ENCODE data around the gene MPDZ.

The MPDZ gene

DNA sequence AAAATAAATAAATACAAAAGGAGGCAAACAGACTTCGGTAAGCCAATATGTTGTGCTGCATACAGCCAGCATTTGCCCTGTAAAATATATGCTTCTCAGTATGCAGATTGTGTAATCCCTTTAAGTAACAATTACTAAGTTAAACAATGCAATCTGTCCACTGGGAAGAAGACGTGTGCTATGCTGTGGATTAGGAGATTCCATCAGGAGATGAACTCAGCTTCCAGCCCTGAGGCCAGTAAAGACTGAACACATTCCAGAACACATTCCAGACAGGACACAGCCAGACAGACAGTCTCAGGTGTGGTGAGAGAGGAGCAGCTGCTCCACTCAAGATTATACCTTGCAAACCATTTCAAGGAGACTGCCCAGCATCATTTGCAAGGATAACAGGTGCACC, 97.8 kb downstream of the MPDZ start:
- DNase-seq = no peak

DNA sequence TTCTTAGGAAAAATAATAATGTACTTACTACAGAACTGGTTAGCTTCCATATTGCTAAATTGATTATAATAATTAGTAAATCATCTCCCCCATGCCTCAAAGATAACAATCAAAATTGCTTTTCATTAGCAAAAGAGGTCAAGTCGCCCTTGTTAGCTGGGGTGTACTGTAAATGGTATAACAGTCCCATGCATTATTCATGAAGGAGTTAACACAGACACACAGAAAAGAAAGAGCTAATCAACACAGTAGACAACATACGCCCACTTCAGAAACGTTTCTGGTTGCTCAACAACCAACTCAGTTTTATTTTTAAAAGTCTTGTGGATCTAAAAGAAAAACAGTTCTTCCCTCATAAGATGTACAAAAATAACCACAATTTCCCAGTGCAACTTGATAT, 100.2 kb downstream of the MPDZ start:
- DNase-seq = no peak

GRCh38 chr9:13175732-13176131, 103.8 kb downstream of the MPDZ start:
- DNase-seq = no peak

GRCh38 chr9:13174906-13175639, 104.4 kb downstream of the MPDZ start:
- DNase-seq = no peak

GRCh38 chr9:13173553-13173952, 105.9 kb downstream of the MPDZ start:
- DNase-seq = no peak

DNA sequence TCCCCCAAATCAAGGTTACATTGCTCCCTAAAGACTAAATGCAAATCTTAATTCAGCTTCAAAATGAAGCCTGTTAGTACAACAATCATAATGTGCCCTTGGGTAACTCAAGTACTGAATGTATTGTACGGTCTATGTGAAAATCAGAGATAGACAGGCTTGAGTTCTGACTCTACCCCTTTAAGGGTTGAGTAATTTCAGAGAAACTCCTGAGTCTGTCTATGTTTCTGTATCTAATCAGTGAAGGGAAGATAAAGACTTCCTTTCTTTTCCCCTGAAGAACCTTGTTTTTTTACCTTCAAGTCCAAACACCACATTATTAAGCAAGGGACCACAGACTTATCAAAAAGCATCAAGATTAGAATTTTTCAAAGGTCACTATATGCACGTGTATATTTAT, 108.2 kb downstream of the MPDZ start:
- DNase-seq = no peak

GRCh38 chr9:13166996-13167395, 112.5 kb downstream of the MPDZ start:
- DNase-seq = no peak

DNA sequence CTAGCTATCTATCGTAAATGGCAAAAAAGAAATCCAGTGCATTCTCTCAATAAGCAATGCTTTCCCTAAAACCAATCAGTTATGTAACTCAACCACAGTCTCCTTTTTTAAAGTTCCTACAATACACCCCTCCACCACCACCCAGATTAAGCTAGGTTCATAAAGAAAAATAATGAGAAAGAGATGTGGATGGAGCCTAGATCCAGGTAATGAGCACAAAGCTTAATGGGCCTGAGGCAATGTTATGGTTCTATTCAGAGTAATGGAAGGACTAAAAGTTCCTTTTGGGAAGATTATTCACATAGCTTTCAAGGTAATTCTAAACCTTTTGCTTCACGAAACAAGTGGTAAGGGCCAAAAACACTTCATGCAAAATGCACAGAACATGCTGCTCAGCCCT, 113.5 kb downstream of the MPDZ start:
- no peak for DNase-seq

DNA sequence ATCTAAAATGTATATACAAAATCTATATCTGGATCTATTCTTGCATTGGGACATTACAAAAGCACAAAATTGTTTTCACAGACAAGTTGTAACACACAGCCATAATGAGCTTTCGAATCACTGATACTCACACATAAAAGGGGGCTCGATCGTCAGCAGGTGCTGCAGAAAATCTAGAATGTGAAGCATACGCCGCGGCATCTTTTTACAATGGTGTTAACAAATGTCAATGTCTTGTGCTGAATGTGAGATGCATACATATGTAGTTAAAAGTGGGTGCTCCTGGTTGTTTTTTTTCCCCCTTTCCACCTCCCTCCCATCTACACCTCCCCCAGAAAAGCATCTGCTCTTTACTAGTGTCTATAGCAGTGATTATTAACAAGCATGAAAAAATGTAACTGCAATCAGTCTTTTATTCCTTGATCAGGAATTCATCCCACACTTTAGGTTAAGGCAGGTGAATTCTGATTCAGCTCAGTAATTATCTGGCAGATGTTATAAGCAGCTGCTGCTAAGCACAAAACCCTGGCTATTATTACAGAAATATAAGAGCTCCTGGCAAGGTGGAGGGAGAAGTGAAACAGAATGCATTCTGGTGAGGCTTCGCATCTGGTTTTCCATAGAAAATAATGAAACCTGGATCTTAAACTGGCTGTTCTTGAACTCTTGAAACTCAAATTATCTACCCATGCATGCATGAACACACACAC, 114.1 kb downstream of the MPDZ start:
- peak; percentile 76 for DNase-seq

DNA sequence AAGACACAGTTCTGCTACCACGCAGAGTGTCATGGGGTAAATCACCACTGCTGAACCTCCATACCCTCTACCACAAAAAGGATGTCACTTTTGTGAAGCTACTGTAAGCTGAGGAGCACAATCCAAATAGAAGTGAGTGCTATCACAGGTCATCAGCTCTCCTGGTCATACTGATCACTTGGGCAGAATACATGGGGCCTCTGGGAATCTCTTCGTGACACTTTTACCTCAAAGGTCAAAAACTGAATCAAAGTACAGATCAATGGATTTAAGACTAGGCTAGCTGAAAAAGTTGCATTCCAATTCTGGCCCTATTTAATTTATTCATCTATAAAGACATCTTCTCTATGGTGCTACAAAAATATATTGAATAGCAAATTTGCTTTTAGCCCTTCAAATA, 115.5 kb downstream of the MPDZ start:
- DNase-seq = no peak

- DNase-seq = no peak
Measured at GRCh38 chr9:13163287-13163686, 116.2 kb downstream of the MPDZ start.

DNA sequence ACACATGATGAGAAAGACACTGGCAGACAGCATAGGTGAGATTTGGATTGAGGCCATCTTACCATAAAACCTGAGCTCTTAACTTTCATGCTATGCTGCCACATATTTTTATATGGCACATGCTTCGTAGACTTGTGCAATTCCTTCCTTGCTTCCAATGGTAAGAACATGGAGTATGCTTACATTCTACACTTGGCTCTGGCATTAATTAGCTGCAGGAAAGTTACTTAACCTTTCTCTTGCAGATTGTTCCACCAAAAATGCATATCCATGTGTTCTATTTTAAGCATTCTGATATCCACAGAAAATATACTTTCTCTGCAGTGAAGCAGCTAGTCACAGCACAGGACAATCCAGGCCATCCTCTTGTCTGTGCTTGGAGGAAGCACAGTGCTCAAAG, 119.4 kb downstream of the MPDZ start:
- DNase-seq = no peak

DNA sequence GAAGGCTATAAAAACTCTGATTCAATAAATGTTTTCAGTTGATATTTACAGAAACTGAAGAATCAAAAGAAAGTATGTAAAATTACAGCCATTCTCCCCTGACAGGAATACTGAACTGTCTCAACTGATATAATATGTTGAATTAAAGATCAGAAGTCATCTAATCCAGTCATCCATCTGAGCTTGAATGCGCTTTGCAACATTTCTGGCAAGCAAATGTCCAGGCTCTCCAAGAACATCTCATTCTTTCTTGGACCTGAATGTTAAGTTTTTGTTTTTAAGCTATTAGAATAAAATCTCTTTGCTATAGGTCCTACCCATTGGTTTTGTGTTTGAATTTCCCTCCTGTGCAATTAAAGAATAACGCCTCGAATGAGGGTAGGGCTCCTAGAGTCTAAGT, 120.5 kb downstream of the MPDZ start:
- no peak for DNase-seq

GRCh38 chr9:13151489-13151888, 128.0 kb downstream of the MPDZ start:
- no peak for DNase-seq

DNA sequence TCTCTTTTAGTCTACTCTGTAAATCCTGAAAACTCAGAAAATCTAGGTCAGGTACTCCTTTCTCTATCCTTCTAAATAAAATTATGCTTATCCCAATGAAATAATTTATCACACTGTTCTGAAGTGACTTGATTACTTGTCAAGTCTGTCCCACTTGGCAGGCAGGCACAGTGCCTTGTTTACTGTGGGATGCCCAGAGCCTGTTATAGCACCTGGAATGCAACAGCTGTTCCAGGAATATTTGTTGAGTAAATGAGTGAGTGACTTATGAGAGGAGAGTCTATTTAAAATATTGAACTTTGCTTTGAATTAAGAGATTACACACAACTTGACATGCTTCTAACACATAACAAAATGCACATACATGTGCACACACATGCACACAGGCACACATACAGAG, 130.0 kb downstream of the MPDZ start:
- DNase-seq = no peak

DNA sequence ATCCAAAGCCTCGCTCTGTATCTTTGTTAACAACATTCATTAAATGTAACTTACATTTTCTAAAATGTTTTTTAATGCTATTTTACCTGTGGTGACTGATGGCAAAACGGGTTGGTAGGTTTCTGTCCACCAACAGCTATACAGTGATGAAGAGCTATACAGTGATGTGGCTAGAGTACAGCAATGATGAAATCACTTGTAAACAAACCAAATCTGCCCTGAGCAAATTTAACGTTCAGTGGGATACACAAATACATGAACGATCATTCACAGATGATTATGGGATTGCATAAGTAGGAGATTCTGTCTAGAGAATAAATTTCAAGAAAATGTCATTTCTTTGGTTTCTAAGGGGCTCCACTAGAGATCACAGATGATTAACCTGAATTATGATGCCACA, 132.7 kb downstream of the MPDZ start:
- DNase-seq = no peak

- DNase-seq = no peak
Measured at GRCh38 chr9:13145340-13145739, 134.2 kb downstream of the MPDZ start.

DNA sequence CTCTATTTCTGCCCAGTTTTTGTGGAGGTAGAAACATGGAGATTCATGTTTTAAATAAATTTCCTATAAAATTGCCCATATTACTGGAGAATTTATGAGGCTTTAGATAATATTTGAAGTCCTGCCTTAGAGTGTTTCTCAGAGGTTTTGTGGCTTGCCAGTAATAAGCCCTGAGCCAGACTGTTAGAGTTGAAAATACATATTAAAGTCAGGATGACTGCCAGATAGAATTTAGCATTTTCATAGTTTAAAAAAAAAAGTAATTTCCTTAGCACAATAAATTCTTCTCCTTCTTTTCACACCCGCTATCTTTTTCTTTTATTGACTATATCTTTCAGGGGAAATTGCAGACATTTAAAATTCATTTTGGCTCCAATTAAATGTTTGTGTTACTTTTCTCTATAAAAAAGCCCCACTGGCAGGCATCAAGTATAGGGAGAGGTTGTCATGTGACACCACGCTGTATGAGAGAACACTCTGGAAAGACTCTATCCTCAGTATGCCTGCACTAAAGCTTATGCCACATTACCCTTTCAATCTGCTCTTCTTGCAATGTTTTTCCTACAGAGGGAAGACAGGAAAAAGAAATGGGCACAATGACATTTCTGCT, 135.2 kb downstream of the MPDZ start:
- DNase-seq = no peak

DNA sequence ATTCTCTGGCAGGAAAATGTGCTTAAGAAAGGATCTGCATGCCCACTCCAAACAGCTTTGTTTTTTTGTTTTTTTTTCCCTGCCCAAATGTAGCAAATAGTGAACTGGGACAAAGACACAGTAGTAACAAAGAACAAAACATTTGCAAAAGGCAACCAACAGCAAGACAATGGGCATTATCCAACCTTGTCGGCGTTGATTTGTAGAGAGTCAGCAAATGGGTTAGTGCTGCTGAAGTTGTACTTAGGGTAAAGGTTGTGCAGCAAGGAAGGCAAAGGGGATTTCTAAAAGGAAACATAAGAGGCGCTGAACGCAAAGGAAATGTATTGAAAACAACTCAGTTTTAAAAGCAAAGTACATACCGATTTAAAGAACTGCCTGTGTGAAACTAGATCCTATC, 136.2 kb downstream of the MPDZ start:
- DNase-seq = no peak

DNA sequence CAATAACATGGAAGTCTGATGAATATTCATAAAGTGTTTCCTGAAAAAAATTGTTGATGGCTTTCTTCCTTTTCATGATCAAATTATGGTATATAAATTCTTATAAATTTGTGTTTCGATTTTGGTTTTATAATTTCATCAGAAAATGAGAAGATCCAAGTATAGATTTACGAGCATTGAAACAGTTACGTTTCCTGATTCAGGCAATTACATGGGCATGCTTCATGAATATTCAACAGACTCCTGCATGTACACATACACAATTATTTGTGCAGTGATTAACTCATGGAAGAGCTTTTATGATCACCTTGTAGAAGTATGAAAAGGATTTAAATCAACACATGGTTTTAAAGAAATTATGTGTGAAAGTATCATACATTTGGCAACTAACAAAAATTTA, 136.7 kb downstream of the MPDZ start:
- DNase-seq = no peak

GRCh38 chr9:13141629-13142028, 137.9 kb downstream of the MPDZ start:
- no peak for DNase-seq

DNA sequence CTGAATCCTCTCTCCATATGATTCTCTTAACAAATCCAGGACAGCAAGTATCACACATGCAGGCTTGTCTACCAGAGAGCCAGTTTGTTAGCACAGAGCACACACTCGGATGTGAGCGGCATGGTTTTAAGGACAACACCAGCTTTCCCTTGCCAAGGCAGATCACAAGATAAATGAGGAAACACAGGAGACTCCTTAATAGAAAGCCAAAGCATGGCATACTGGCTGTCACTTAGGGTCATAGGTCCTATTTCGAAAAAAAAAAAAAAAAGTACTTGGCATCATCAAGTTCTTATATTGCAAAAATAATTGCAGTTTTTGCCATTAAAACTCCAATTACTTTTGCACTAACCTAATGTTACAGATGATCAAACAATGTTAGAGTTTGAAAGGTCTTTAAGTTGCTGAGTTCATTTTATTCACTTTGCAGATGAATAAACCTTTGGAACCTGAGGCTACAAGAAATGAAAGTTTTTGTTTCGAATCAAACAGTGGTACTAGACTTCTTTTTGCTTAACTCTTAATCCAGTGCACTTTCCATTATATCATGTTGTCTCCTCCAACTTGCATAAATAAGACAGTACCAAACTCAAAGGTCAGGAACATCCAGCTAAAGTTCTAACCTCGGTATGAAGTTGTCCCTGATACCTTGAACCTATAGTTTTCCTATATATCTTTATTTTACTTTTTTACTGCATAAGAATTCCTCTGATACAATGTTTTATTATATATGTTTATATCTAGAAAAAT, 138.5 kb downstream of the MPDZ start:
- no peak for DNase-seq

DNA sequence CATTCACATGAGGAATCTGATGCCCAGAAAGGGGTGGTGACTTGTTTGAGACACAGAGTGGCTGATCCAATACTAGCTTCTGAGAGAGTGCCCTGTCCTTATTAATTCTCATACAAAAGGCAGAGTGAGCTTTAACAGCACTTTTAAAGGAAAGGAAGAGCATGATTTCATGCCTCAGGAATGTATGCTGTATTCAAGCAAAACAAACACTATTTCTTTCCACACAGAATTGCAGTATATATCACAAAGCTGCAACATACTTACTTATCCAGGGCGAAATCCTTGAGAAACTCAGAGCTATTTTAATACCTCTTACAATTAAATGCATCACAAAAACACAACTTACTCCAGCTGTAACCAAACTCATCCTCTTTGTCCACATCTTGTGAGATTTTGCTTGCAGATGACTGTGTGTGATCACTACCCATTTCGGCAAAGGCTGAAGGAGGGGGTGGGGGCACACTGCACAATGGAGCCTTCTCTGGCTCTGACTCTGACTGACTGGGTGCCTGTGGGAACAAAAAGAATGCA, 139.8 kb downstream of the MPDZ start:
- DNase-seq = no peak

Measured in NCI-H2227 treated with DMSO at 0.1 percent for 48 hours (cell line).